A673 (cell line): ENCODE data around the gene YEATS2. TPM values are rescaled to one million over a fixed set of nuclear protein-coding genes. Genes with fewer than 3 reads are reported as not detected.

Source experiments
- BruUV-seq: library from RNA; stranded (reverse); fragments of 400-500 nt; replicated peaks from 2 replicates; lab custom pipeline; 2021; lab: Mats Ljungman, UMichigan
- CTCF ChIA-PET: fragments of 300-600 bp; sonication (Branson Sonifier 250); formaldehyde crosslinking; loops from one replicate; lab custom pipeline; 2022; ENCODE audit warnings: antibody characterized with exemption; lab: Charles Lee
- POLR2A ChIA-PET: fragments of 300-600 bp; sonication (Branson Sonifier 250); formaldehyde crosslinking; loops from one replicate; lab custom pipeline; 2022; ENCODE audit warnings: antibody characterized with exemption; ENCODE audit not compliant: low non-redundant PET; lab: Charles Lee
- DNase-seq: peaks from one replicate; pipeline ENCODE4 v3.0.0-alpha.2; 2015; ENCODE audit warnings: low spot score
- H3K27ac ChIP-seq: fragments of 200-600 bp; sonication (generic); 2 replicates; pipeline ENCODE4 v1.5.1; 2016; ENCODE audit warnings: mixed run types, low read depth, mild to moderate bottlenecking, mixed read lengths, antibody characterized with exemption, low read length; ENCODE audit not compliant: poor library complexity, severe bottlenecking
- H3K27me3 ChIP-seq: fragments of 200-600 bp; sonication (generic); replicated peaks from 2 replicates; pipeline ENCODE4 v1.6.1; 2017; ENCODE audit warnings: mixed run types, low read depth, mild to moderate bottlenecking, mixed read lengths, antibody characterized with exemption, low read length; ENCODE audit not compliant: insufficient read depth, poor library complexity
- H3K36me3 ChIP-seq: fragments of 200-600 bp; sonication (generic); 2 replicates; pipeline ENCODE4 v1.6.1; 2016; ENCODE audit warnings: mixed run types, mild to moderate bottlenecking, mixed read lengths, antibody characterized with exemption, low read length; ENCODE audit not compliant: insufficient read depth, poor library complexity, severe bottlenecking
- H3K4me1 ChIP-seq: fragments of 200-600 bp; sonication (generic); 2 replicates; pipeline ENCODE4 v1.6.1; 2017; ENCODE audit warnings: mixed run types, mild to moderate bottlenecking, mixed read lengths, antibody characterized with exemption, low read length; ENCODE audit not compliant: insufficient read depth, poor library complexity, severe bottlenecking
- H3K4me3 ChIP-seq: fragments of 200-600 bp; sonication (generic); 2 replicates; pipeline ENCODE4 v1.5.1; 2016; ENCODE audit warnings: low read depth, mixed run types, mild to moderate bottlenecking, mixed read lengths, low read length; ENCODE audit not compliant: poor library complexity, severe bottlenecking
- H3K9me3 ChIP-seq: fragments of 200-600 bp; sonication (generic); 2 replicates; pipeline ENCODE4 v1.6.1; 2016; ENCODE audit warnings: mixed run types, low read depth, mild to moderate bottlenecking, mixed read lengths, antibody characterized with exemption, low read length; ENCODE audit not compliant: poor library complexity, severe bottlenecking
- EZH2 ChIP-seq: fragments of 200-600 bp; sonication (generic); IDR thresholded peaks from 2 replicates; pipeline ENCODE4 v1.6.1; 2017; ENCODE audit warnings: borderline replicate concordance, low read depth, mild to moderate bottlenecking, mixed read lengths, antibody characterized with exemption, low read length; ENCODE audit not compliant: poor library complexity, severe bottlenecking
- intact Hi-C: fragments of 100-400 bp; cut with micrococcal nuclease; formaldehyde crosslinking; loops from one replicate; pipeline ENCODE4 v1.10.0; 2022; ENCODE audit not compliant: unreplicated experiment
- total RNA-seq: library from RNA; stranded (reverse); gene quantifications from 2 replicates; pipeline ENCODE4 v1.2.3, GENCODE V29; 2021
- TF ChIP-seq, protein P1 (sequence below): fragments of 300-800, 200-600 bp; sonication (generic); conservative IDR thresholded peaks from 2 replicates; pipeline ENCODE4 v1.5.1; 2017; ENCODE audit warnings: low read depth, mild to moderate bottlenecking, antibody characterized with exemption, low read length, moderate library complexity, mixed read lengths

Gene YEATS2
- total RNA-seq, 1 experiment from 2014 or later, result 40.7 TPM

DNA sequence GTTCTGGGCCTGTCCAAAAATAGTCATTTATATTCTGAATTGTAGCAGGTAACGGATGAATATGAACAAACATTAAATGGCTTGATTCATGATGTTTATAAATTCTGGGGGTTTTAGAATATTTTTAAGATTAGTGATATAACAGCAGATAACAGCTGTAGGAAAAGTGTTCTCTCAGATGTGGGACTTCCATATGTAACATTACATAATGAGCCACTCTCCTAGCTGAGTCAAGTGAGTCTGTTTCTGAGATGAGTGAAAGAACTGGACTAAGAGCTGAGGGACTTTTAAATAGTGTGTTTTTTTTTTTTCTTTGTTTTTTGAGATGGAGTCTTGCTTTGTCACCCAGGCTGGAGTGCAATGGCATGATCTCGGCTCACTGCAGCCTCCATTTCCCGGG lies 13.9 kb downstream of the YEATS2 start:
- intact Hi-C loops, result no loop called here
- no peaks in the 10 kb centered on the region for H3K27me3 ChIP-seq
- H3K4me3 ChIP-seq, result no peak overlapping the region
- H3K4me1 ChIP-seq, result peaks cover 9% of the 10 kb centered on the region
- TF ChIP-seq EZH2, result no peak
- TF ChIP-seq, protein P1, sequence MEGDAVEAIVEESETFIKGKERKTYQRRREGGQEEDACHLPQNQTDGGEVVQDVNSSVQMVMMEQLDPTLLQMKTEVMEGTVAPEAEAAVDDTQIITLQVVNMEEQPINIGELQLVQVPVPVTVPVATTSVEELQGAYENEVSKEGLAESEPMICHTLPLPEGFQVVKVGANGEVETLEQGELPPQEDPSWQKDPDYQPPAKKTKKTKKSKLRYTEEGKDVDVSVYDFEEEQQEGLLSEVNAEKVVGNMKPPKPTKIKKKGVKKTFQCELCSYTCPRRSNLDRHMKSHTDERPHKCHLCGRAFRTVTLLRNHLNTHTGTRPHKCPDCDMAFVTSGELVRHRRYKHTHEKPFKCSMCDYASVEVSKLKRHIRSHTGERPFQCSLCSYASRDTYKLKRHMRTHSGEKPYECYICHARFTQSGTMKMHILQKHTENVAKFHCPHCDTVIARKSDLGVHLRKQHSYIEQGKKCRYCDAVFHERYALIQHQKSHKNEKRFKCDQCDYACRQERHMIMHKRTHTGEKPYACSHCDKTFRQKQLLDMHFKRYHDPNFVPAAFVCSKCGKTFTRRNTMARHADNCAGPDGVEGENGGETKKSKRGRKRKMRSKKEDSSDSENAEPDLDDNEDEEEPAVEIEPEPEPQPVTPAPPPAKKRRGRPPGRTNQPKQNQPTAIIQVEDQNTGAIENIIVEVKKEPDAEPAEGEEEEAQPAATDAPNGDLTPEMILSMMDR, result no peak
- no peaks in the 10 kb centered on the region for H3K9me3 ChIP-seq
- DNase-seq, result no peak
- H3K27ac ChIP-seq, result no peak overlapping the region
- POLR2A ChIA-PET, result no interaction called here
- peaks cover 13% of the 10 kb centered on the region for H3K36me3 ChIP-seq
- CTCF ChIA-PET, result no interaction called here
- no TSS peak for BruUV-seq

DNA sequence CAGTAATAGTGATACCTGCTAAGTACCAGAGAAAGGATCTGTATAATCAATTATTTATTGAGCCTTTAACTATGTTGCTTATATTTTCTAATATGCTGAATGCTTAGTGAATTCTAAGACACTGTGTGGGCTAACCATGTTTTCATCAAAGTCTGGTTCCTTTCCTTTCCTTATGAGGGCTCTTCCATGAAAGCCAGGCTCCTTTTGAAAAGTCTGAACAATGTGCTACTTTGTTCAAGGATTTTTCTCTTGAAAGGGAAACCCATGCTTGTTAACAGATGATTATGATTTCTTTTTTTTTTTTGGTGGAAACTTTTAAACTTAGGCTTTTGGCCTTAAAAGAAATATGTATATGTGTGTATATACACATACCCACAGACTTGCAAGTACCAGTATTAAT lies 17.0 kb downstream of the YEATS2 start:
- Histone ChIP-seq H3K36me3 (peaks cover 40% of the 10 kb centered on the region), H3K27ac (no peak overlapping the region), H3K4me1 (peaks cover 9% of the 10 kb centered on the region), H3K9me3 (no peaks in the 10 kb centered on the region), H3K4me3 (no peak overlapping the region), H3K27me3 (no peaks in the 10 kb centered on the region)
- DNase-seq, result no peak
- intact Hi-C loops, result no loop called here
- CTCF ChIA-PET, result no interaction called here
- TF ChIP-seq EZH2, result no peak
- TF ChIP-seq, protein P1, result no peak
- POLR2A ChIA-PET, result no interaction called here
- no TSS peak for BruUV-seq

DNA sequence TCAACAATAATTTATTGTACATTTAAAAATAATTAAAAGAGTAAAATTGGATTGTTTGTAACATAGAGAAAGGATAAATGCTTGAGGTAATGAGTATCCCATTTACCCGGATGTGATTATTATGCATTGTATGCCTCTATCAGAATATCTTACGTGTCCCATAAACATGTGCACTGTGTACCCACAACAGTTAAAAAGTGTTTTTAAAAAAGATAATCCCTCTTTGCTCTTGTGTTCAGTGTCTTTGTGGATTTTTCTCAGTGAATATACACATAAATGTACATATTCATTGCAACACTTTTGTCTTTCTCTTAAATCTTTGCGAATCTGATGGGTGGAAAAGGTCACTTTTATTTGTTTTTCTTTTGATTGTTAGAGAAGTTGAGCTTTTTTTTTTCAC lies 20.4 kb downstream of the YEATS2 start:
- ChIA-PET POLR2A (interaction anchor here (0.6 kb wide), 1 partner anchor 83 kb away, joined by 5 read pairs; no protein-coding TSS in a partner anchor), CTCF (interaction anchor here (0.5 kb wide), 1 partner anchor 244 kb away, joined by 4 read pairs; no protein-coding TSS in a partner anchor)
- H3K9me3 ChIP-seq, result no peaks in the 10 kb centered on the region
- no peak overlapping the region for H3K27ac ChIP-seq
- no peak overlapping the region for H3K4me3 ChIP-seq
- TF ChIP-seq, protein P1, result no peak
- no peak for TF ChIP-seq EZH2
- no peaks in the 10 kb centered on the region for H3K4me1 ChIP-seq
- no peaks in the 10 kb centered on the region for H3K27me3 ChIP-seq
- DNase-seq, result no peak
- BruUV-seq, result no TSS peak
- intact Hi-C loops, result no loop called here
- H3K36me3 ChIP-seq, result peaks cover 64% of the 10 kb centered on the region
